Activated CD4-positive, alpha-beta T cell treated with anti-CD3 and anti-CD28 coated beads for 36 hours (primary cell): ENCODE data around the gene POLR1G. TPM values are rescaled to one million over a fixed set of nuclear protein-coding genes. Genes with fewer than 3 reads are reported as not detected.

Experiments used
- ATAC-seq: fragments of 200-7000 bp; cut with Tn5 transposase; one replicate; pipeline ENCODE4 v1.10.0; 2021; ENCODE audit warnings: mild to moderate bottlenecking, moderate library complexity
- CTCF ChIA-PET: fragments of 350-600 bp; sonication (Branson Sonifier 250); formaldehyde crosslinking; loops from one replicate; lab custom pipeline; 2021; ENCODE audit warnings: antibody characterized with exemption; lab: Charles Lee
- POLR2A ChIA-PET: fragments of 350-600 bp; sonication (Branson Sonifier 250); formaldehyde crosslinking; loops from one replicate; lab custom pipeline; 2021; ENCODE audit warnings: antibody characterized with exemption, inconsistent platforms; lab: Charles Lee
- DNase-seq: peaks from one replicate; pipeline ENCODE4 v3.0.0-alpha.2; 2020
- H3K27ac Mint-ChIP-seq: one replicate; pipeline ENCODE4 v1.8.0; 2021; ENCODE audit warnings: mixed read lengths
- H3K27me3 Mint-ChIP-seq: one replicate; pipeline ENCODE4 v1.8.0; 2021; ENCODE audit warnings: mixed read lengths
- H3K36me3 Mint-ChIP-seq: one replicate; pipeline ENCODE4 v1.8.0; 2021; ENCODE audit warnings: low read depth, mixed read lengths
- H3K4me1 Mint-ChIP-seq: one replicate; pipeline ENCODE4 v1.8.0; 2021; ENCODE audit warnings: mixed read lengths
- H3K4me3 Mint-ChIP-seq: one replicate; pipeline ENCODE4 v1.8.0; 2021; ENCODE audit warnings: mild to moderate bottlenecking, moderate library complexity, mixed read lengths
- H3K9me3 Mint-ChIP-seq: one replicate; pipeline ENCODE4 v1.8.0; 2021; ENCODE audit warnings: low read depth, mixed read lengths
- intact Hi-C, 2 experiments: fragments of 100-400 bp; cut with DNase I in 1 of 2; cut with micrococcal nuclease in 1 of 2; formaldehyde crosslinking; loops; one replicate each; pipeline versions ENCODE4 v1.14.2 to v1.15.1; 2022 to 2024; cut with DNase I, micrococcal nuclease
- total RNA-seq, 2 experiments: library from RNA; stranded (reverse); gene quantifications; one replicate each; pipeline ENCODE4 v1.2.3, GENCODE V29; 2021

The POLR1G gene
- total RNA-seq, 2 experiments from 2014 or later: 15.8 to 18.4 TPM

DNA sequence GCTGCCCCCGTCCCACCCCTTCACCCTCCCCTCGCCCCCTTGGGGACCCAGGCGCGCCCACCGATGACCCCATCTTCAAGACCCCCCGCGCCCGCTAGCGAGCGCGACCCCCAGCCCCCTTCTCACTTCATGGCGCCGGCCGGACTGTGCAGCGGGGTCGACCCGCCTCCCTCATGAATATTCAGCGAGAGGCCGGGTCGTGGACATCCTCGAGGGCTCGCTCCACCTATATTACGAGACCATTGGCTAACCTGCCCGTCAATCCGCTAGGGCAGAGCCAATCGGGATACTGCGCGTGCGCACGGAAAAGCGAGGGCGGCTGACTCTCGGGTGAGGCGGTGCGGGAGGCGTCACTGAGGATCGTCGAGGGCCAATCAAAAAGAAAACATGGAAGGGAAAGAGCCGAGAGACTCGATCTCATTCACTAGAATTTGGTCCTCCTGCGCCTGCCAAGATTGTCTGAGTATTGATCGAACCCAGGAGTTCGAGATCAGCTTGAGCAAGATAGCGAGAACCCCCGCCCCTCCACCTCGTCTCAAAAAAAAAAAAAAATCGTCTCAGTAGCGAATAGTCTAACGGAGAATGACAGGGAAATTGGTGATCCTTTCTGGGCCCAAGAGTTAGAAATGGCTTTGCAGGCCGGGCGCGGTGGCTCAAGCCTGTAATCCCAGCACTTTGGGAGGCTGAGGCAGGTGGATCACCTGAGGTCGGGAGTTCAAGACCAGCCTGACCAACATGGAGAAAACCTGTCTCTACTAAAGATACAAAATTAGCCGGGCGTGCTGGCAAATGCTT is 35.8 kb upstream of the POLR1G start, which contains the start of gene ERCC2:
TSS of gene ERCC2 (minus strand) at position 164 of the 795 bp plus-strand sequence. CDS start at position 131, 33 bp downstream.
- DNase-seq (peak; percentile 100), ATAC-seq (peak; percentile 100)
- intact Hi-C loops: loop anchor here in 1 of 2 experiments (1.0 kb wide), 11 partner anchors 30 to 480 kb away; partner anchors contain the start of genes BLOC1S3, CLASRP, CLPTM1 and ERCC1
- H3K27me3 Mint-ChIP-seq: no peaks in the 10 kb centered on the region
- ChIA-PET CTCF (interaction anchor here (0.6 to 1.2 kb wide), 3 partner anchors 31 to 382 kb away, joined by 4 to 5 read pairs (median 4); no protein-coding TSS in a partner anchor), POLR2A (no interaction called here)
- H3K4me3 Mint-ChIP-seq: peak within 1 kb of the TSS; percentile 79
- H3K27ac Mint-ChIP-seq: peak within 1 kb of the TSS; percentile 97
- H3K4me1 Mint-ChIP-seq: peaks cover 8% of the 10 kb centered on the region
- H3K9me3 Mint-ChIP-seq: no peaks in the 10 kb centered on the region
- H3K36me3 Mint-ChIP-seq: peaks cover 1% of the 10 kb centered on the region

DNA sequence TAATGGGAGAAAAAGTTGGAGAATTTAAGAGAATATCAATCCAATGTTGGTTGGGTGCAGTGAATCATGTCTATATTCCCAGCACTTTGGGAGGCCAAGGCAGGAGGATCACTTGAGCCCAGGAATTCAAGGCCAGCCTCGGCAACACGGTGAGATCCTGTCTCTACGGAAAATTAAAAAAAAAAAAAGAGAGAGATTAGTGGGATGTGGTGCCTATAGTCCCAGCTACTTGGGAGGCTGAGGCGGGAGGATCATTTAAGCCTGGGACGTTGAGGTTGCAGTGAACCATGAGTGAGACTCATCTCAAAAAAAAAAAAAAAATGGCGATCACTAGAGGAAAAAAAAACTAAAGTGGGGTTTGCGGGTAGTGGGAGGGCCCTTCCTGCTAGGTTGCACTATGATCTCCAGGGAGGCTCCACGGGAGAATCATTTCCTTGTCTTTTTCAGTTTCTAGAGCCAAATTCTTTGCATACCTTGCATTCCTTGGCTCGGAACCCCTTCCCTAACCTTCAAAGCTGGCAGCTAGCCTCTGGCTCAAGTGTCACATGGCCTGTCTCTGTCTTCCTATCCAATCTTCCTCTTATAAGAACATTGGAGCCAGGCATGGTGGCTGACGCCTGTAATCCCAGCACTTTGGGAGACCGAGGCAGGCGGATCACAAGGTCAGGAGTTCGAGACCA is 30.3 kb upstream of the POLR1G start:
- no peaks in the 10 kb centered on the region for H3K9me3 Mint-ChIP-seq
- ATAC-seq (no peak), DNase-seq (no peak)
- H3K4me3 Mint-ChIP-seq: no peak overlapping the region
- H3K27me3 Mint-ChIP-seq: no peaks in the 10 kb centered on the region
- ChIA-PET CTCF (no interaction called here), POLR2A (no interaction called here)
- no peaks in the 10 kb centered on the region for H3K36me3 Mint-ChIP-seq
- H3K27ac Mint-ChIP-seq: no peak overlapping the region
- intact Hi-C loops: no loop called here
- peaks cover 19% of the 10 kb centered on the region for H3K4me1 Mint-ChIP-seq

DNA sequence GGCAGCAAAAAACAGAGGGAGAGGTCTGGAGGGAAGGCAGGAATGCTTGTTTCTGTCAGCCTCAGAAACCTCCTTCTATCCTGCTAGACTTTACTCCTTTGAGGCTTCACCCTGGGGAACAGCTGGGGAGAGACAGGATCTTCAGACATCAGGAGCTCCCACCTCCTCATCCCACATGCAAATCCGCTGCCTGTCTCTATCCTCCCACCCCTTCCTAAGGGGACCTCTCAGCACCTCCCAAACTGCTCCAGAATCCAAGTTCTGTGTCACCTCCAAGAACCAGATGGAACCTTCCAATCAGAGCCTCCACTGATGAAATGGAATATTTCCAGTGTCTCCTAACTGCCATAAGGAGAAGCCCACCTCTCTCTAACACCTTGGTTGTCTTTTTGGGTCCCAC is 26.3 kb upstream of the POLR1G start:
- no peak for ATAC-seq
- CTCF ChIA-PET: no interaction called here
- Mint-ChIP-seq H3K36me3 (no peaks in the 10 kb centered on the region), H3K27ac (no peak overlapping the region), H3K4me3 (no peak overlapping the region), H3K27me3 (peaks cover 4% of the 10 kb centered on the region), H3K9me3 (no peaks in the 10 kb centered on the region), H3K4me1 (peaks cover 19% of the 10 kb centered on the region)
- POLR2A ChIA-PET: no interaction called here
- no peak for DNase-seq
- intact Hi-C loops: no loop called here

- CTCF ChIA-PET: interaction anchor here (0.6 to 1.5 kb wide), 2 partner anchors 10 to 445 kb away, joined by 3 read pairs; no protein-coding TSS in a partner anchor
- no peaks in the 10 kb centered on the region for H3K36me3 Mint-ChIP-seq
- H3K27me3 Mint-ChIP-seq: peaks cover 14% of the 10 kb centered on the region
- no peak overlapping the region for H3K4me3 Mint-ChIP-seq
- DNase-seq: no peak
- intact Hi-C loops: no loop called here
- no peak for ATAC-seq
- H3K4me1 Mint-ChIP-seq: peaks cover 7% of the 10 kb centered on the region
- no peaks in the 10 kb centered on the region for H3K9me3 Mint-ChIP-seq
- no peak overlapping the region for H3K27ac Mint-ChIP-seq
- POLR2A ChIA-PET: no interaction called here
Measured at GRCh38 chr19:45382426-45382825, 24.0 kb upstream of the POLR1G start.

GRCh38 chr19:45385392-45386221 is 20.8 kb upstream of the POLR1G start:
- no peak for DNase-seq
- Mint-ChIP-seq H3K27ac (no peak overlapping the region), H3K9me3 (no peaks in the 10 kb centered on the region), H3K36me3 (no peaks in the 10 kb centered on the region), H3K4me1 (no peaks in the 10 kb centered on the region), H3K4me3 (no peak overlapping the region), H3K27me3 (peaks cover 14% of the 10 kb centered on the region)
- POLR2A ChIA-PET: no interaction called here
- ATAC-seq: peak; percentile 53
- CTCF ChIA-PET: no interaction called here
- intact Hi-C loops: no loop called here

GRCh38 chr19:45391346-45391745 is 15.1 kb upstream of the POLR1G start:
- H3K36me3 Mint-ChIP-seq: no peaks in the 10 kb centered on the region
- H3K9me3 Mint-ChIP-seq: no peaks in the 10 kb centered on the region
- no peaks in the 10 kb centered on the region for H3K4me1 Mint-ChIP-seq
- no peak overlapping the region for H3K4me3 Mint-ChIP-seq
- intact Hi-C loops: no loop called here
- peaks cover 7% of the 10 kb centered on the region for H3K27me3 Mint-ChIP-seq
- ChIA-PET POLR2A (interaction anchor here (0.9 kb wide), 1 partner anchor 13 kb away, joined by 3 read pairs; the partner anchor contains the start of gene PPP1R13L), CTCF (interaction anchor here (0.7 to 2.0 kb wide), 2 partner anchors 10 to 172 kb away, joined by 4 to 10 read pairs; no protein-coding TSS in a partner anchor)
- DNase-seq: no peak
- ATAC-seq: peak; percentile 47
- no peak overlapping the region for H3K27ac Mint-ChIP-seq

- ATAC-seq: no peak
- POLR2A ChIA-PET: interaction anchor here (0.6 kb wide), 1 partner anchor 10 kb away, joined by 3 read pairs; no protein-coding TSS in a partner anchor
- H3K4me3 Mint-ChIP-seq: no peak overlapping the region
- H3K4me1 Mint-ChIP-seq: peaks cover 3% of the 10 kb centered on the region
- H3K9me3 Mint-ChIP-seq: no peaks in the 10 kb centered on the region
- no peak for DNase-seq
- peaks cover 11% of the 10 kb centered on the region for H3K27me3 Mint-ChIP-seq
- H3K27ac Mint-ChIP-seq: no peak overlapping the region
- intact Hi-C loops: no loop called here
- H3K36me3 Mint-ChIP-seq: no peaks in the 10 kb centered on the region
- CTCF ChIA-PET: interaction anchor here (0.8 to 2.0 kb wide), 2 partner anchors 10 to 289 kb away, joined by 3 to 10 read pairs; no protein-coding TSS in a partner anchor
Measured at GRCh38 chr19:45391871-45392665, 14.4 kb upstream of the POLR1G start.

GRCh38 chr19:45395821-45396617 is 10.4 kb upstream of the POLR1G start:
- Mint-ChIP-seq H3K9me3 (no peaks in the 10 kb centered on the region), H3K4me1 (peaks cover 8% of the 10 kb centered on the region), H3K27ac (no peak overlapping the region), H3K36me3 (no peaks in the 10 kb centered on the region), H3K4me3 (no peak overlapping the region), H3K27me3 (peaks cover 27% of the 10 kb centered on the region)
- ChIA-PET POLR2A (interaction anchor here (0.6 kb wide), 1 partner anchor 12 kb away, joined by 3 read pairs; no protein-coding TSS in a partner anchor), CTCF (interaction anchor here (0.8 to 1.2 kb wide), 2 partner anchors 8 to 9 kb away, joined by 3 to 5 read pairs; partner anchors contain the start of gene PPP1R13L)
- intact Hi-C loops: no loop called here
- DNase-seq (no peak), ATAC-seq (no peak)

DNA sequence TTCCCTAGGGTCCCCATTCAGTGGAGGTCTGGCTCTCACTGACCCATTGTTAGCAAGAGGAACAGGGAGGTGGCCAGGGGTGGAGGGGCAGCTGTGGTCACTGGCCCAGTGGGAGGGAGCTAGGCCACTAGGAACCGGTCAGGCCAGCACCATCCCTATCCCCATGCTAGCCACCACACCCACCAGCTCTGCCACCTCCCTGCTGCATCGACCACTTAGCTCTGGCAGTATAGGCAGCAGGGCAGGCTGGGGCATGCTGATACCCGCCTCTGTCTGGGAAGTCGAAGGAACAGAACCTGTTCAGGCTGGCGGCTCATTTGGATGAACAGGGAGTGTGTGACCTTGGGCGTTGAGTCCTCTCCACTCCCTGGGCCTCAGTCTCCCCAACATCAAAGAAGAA is 6.3 kb upstream of the POLR1G start:
- no peak overlapping the region for H3K27ac Mint-ChIP-seq
- CTCF ChIA-PET: interaction anchor here (2.3 kb wide), 1 partner anchor 85 kb away, joined by 6 read pairs; no protein-coding TSS in a partner anchor
- intact Hi-C loops: loop anchor here in 1 of 2 experiments (10.0 kb wide), 1 partner anchor 245 kb away; no protein-coding TSS in a partner anchor

More for the DNA sequence above, 6.3 kb upstream of the POLR1G start:
- ATAC-seq: no peak
- no peaks in the 10 kb centered on the region for H3K9me3 Mint-ChIP-seq
- H3K27me3 Mint-ChIP-seq: peaks cover 50% of the 10 kb centered on the region
- POLR2A ChIA-PET: interaction anchor here (0.6 kb wide), 1 partner anchor 85 kb away, joined by 3 read pairs; no protein-coding TSS in a partner anchor
- H3K4me1 Mint-ChIP-seq: peaks cover 24% of the 10 kb centered on the region
- H3K4me3 Mint-ChIP-seq: no peak overlapping the region
- H3K36me3 Mint-ChIP-seq: no peaks in the 10 kb centered on the region
- DNase-seq: no peak
